DOHH2 (cell line): ENCODE measurements around the gene PKIG.

ENCODE experiments used
- EZH2phosphoT487 ChIP-seq: fragments of 200-600 bp; sonication (generic); IDR thresholded peaks from 2 replicates; pipeline ENCODE4 v1.6.1; 2017; ENCODE audit warnings: borderline replicate concordance, mild to moderate bottlenecking, antibody characterized with exemption, low read length, moderate library complexity, mixed read lengths
- TF ChIP-seq, protein P1 (sequence below): fragments of 200-600 bp; sonication (generic); IDR thresholded peaks from one replicate; pipeline ENCODE4 v1.5.1; 2014; ENCODE audit warnings: antibody characterized with exemption, mild to moderate bottlenecking, low read depth, low read length; ENCODE audit not compliant: poor library complexity, severe bottlenecking

DNA sequence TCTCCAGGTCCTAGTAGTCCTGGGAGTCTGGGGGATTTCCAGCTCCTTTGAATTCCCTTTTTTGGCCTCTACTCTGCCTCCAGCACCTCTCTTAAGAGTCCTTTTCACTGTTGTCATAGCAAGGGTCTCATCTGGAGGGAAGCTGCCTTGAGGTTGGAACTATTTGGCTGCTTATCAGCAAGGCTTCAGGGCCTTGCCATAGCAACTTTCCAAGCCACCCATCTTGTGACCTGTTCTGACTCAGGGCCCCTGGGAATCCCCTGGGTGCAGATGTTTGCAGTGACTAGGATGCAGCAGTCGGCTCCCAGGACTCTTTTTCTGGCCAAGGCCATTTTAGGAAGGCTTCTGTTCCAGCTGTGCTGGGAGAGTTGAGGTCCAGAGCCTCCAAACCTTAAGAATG lies 12.4 kb downstream of the PKIG start:
- TF ChIP-seq, protein P1, sequence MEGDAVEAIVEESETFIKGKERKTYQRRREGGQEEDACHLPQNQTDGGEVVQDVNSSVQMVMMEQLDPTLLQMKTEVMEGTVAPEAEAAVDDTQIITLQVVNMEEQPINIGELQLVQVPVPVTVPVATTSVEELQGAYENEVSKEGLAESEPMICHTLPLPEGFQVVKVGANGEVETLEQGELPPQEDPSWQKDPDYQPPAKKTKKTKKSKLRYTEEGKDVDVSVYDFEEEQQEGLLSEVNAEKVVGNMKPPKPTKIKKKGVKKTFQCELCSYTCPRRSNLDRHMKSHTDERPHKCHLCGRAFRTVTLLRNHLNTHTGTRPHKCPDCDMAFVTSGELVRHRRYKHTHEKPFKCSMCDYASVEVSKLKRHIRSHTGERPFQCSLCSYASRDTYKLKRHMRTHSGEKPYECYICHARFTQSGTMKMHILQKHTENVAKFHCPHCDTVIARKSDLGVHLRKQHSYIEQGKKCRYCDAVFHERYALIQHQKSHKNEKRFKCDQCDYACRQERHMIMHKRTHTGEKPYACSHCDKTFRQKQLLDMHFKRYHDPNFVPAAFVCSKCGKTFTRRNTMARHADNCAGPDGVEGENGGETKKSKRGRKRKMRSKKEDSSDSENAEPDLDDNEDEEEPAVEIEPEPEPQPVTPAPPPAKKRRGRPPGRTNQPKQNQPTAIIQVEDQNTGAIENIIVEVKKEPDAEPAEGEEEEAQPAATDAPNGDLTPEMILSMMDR = no peak
- TF ChIP-seq EZH2phosphoT487 = no peak
